ENCODE data around the gene TBC1D30.

The TBC1D30 gene

GRCh38 chr12:64912516-64913255, 88.2 kb downstream of the TBC1D30 start:
- no peak for DNase-seq

- no peak for DNase-seq
These were observed 90.8 kb downstream of the TBC1D30 start for GRCh38 chr12:64915242-64915641.

- no peak for DNase-seq
These were observed 92.2 kb downstream of the TBC1D30 start for GRCh38 chr12:64916411-64917261.

- DNase-seq = no peak
These were observed 93.9 kb downstream of the TBC1D30 start for GRCh38 chr12:64918344-64918743.

GRCh38 chr12:64918801-64919200, 94.4 kb downstream of the TBC1D30 start:
- DNase-seq = no peak

GRCh38 chr12:64922853-64923252, 98.4 kb downstream of the TBC1D30 start:
- DNase-seq = no peak

GRCh38 chr12:64923536-64923935, 99.1 kb downstream of the TBC1D30 start:
- DNase-seq = no peak
